NCI-H146 (cell line): ENCODE results near the gene MAPK8IP1.

ENCODE experiments used
- DNase-seq: peaks from one replicate; lab custom pipeline; 2025; lab: John Stamatoyannopoulos, UW

MAPK8IP1 gene

GRCh38 chr11:45909594-45910475, 24.4 kb downstream of the MAPK8IP1 start:
- DNase-seq, result no peak

- DNase-seq, result no peak
These were observed 25.2 kb downstream of the MAPK8IP1 start for GRCh38 chr11:45910623-45911022.

GRCh38 chr11:45913514-45913913, 28.1 kb downstream of the MAPK8IP1 start:
- no peak for DNase-seq

GRCh38 chr11:45913942-45914635, 28.6 kb downstream of the MAPK8IP1 start:
- no peak for DNase-seq

GRCh38 chr11:45915446-45915845, 30.0 kb downstream of the MAPK8IP1 start:
- no peak for DNase-seq

- DNase-seq, result no peak
These were observed 31.8 kb downstream of the MAPK8IP1 start for GRCh38 chr11:45917286-45917622.

GRCh38 chr11:45917623-45918330, 32.3 kb downstream of the MAPK8IP1 start, which contains the start of gene PEX16:
TSS of gene PEX16 (minus strand) at chr11:45917877. CDS start at chr11:45917811, 66 bp downstream.
- DNase-seq, result peak; percentile 99

GRCh38 chr11:45918331-45918941, 33.0 kb downstream of the MAPK8IP1 start:
- peak; percentile 82 for DNase-seq

GRCh38 chr11:45918962-45919675, 33.7 kb downstream of the MAPK8IP1 start:
- no peak for DNase-seq

- no peak for DNase-seq
These were observed 34.5 kb downstream of the MAPK8IP1 start for GRCh38 chr11:45919806-45920530.

GRCh38 chr11:45920531-45921477, 35.4 kb downstream of the MAPK8IP1 start:
- DNase-seq, result no peak

- peak; percentile 98 for DNase-seq
These were observed 36.3 kb downstream of the MAPK8IP1 start for GRCh38 chr11:45921561-45922424.

- peak; percentile 93 for DNase-seq
These were observed 37.1 kb downstream of the MAPK8IP1 start, which contains the start of gene LARGE2 for GRCh38 chr11:45922425-45923082. TSS of gene LARGE2 (plus strand) at chr11:45922656. CDS start at chr11:45922883, 227 bp downstream.

GRCh38 chr11:45924036-45924915, 38.8 kb downstream of the MAPK8IP1 start:
- no peak for DNase-seq

- DNase-seq, result no peak
These were observed 39.5 kb downstream of the MAPK8IP1 start for GRCh38 chr11:45924927-45925326.

- no peak for DNase-seq
These were observed 40.1 kb downstream of the MAPK8IP1 start for GRCh38 chr11:45925550-45925949.

GRCh38 chr11:45926001-45926401, 40.5 kb downstream of the MAPK8IP1 start:
- no peak for DNase-seq
